ENCODE measurements around the gene SWAP70. TPM values are rescaled to one million over a fixed set of nuclear protein-coding genes. Genes with fewer than 3 reads are reported as not detected.

The SWAP70 gene
- total and polyA plus RNA-seq, 2 of the 8 experiments (the other 6 are each of a cell fraction or from before 2014, with no cell fraction given) = 14.8 to 37.5 TPM

GRCh38 chr11:9660886-9661285 lies 3.0 kb upstream of the SWAP70 start:
- H2BK5ac ChIP-seq (ENCODE audit: low read depth, low read length) = no peak overlapping the region
- no peak overlapping the region for H3K4me3 ChIP-seq (ENCODE audit: extremely low read depth in 1 of 4, insufficient read depth in 2 of 4, low read depth in 3 of 4, low read length in 4 of 4)
- no peak overlapping the region for H4K8ac ChIP-seq (ENCODE audit: extremely low read depth, insufficient read depth, low read length)
- no peak overlapping the region for H3K27ac ChIP-seq (ENCODE audit: low read depth, low read length)
- H3K23ac ChIP-seq (ENCODE audit: insufficient read length) = no peak overlapping the region
- no peak overlapping the region for H2AFZ ChIP-seq (ENCODE audit: low read length)
- no peak overlapping the region for H3K9ac ChIP-seq (replicated peaks in 1 of 4; ENCODE audit: extremely low read depth in 1 of 4, low read depth in 3 of 4, low read length in 3 of 4)
- no peak overlapping the region for H2BK15ac ChIP-seq (ENCODE audit: low read length)
- no peak overlapping the region for H2AK5ac ChIP-seq (ENCODE audit: low read depth, low read length)
- FAIRE-seq = no peak
- H2BK20ac ChIP-seq (ENCODE audit: low read length) = no peak overlapping the region
- no peak overlapping the region for H2BK12ac ChIP-seq (ENCODE audit: low read depth, low read length)
- 98% methylated on average over 3 of the region's 3 CpGs; no CpG with 5 or more reads in 1 of the 2 experiments for WGBS, 2 experiments (ENCODE audit: extremely low coverage in 1 of 2, insufficient coverage in 1 of 2, insufficient read length in 1 of 2, insufficient replicate concordance in 2 of 2, low coverage in 1 of 2, low lambda C conversion rate in 2 of 2, missing lambda C conversion rate in 1 of 2)
- H3K4ac ChIP-seq (replicated peaks; ENCODE audit: insufficient read length, low read depth, low read length) = no peak overlapping the region
- H3K9me3 ChIP-seq (ENCODE audit: insufficient read depth in 2 of 2, low read depth in 1 of 2, low read length in 1 of 2) = no peaks in the 10 kb centered on the region
- no peak overlapping the region for H2BK120ac ChIP-seq (replicated peaks; ENCODE audit: low read depth, low read length)
- H3K56ac ChIP-seq (replicated peaks; ENCODE audit: insufficient read length, low read depth, low read length) = no peak overlapping the region
- no peak overlapping the region for H4K91ac ChIP-seq (replicated peaks; ENCODE audit: insufficient read length, low read length)
- no peak overlapping the region for H3K4me2 ChIP-seq (ENCODE audit: insufficient read depth in 1 of 2, low read depth in 2 of 2, low read length in 2 of 2)
- peaks cover 0 to 2% of the 10 kb centered on the region in 2 experiments for H4K20me1 ChIP-seq (replicated peaks in 1 of 2; ENCODE audit: control insufficient read depth in 1 of 2, insufficient read depth in 2 of 2, low read length in 2 of 2)
- ChIA-PET CTCF (ENCODE audit: partially characterized antibody) (interaction anchor here (0.6 to 1.5 kb wide), 2 partner anchors 57 to 98 kb away, joined by 3 read pairs; no protein-coding TSS in a partner anchor), POLR2A (ENCODE audit: partially characterized antibody) (interaction anchor here (1.4 kb wide), 1 partner anchor 15 kb away, joined by 4 read pairs; no protein-coding TSS in a partner anchor)
- no peaks in the 10 kb centered on the region; a peak in 2 of 7 replicates for H3K4me1 ChIP-seq (replicated peaks in 1 of 4; ENCODE audit: control insufficient read depth in 3 of 4, insufficient read depth in 4 of 4, low read length in 3 of 4)
- H3K23me2 ChIP-seq (ENCODE audit: low read depth, low read length) = peaks cover 13% of the 10 kb centered on the region
- no peak overlapping the region for H3K14ac ChIP-seq (ENCODE audit: insufficient read length)
- peaks cover 0 to 16% of the 10 kb centered on the region in 2 experiments; a peak in 3 of 4 replicates for H3K79me2 ChIP-seq (ENCODE audit: control insufficient read depth in 1 of 2, insufficient read depth in 2 of 2, low read length in 2 of 2)
- H3K27me3 ChIP-seq (replicated peaks in 1 of 4; ENCODE audit: control insufficient read depth in 3 of 4, extremely low read depth in 1 of 4, insufficient read depth in 3 of 4, low read length in 3 of 4) = no peaks in the 10 kb centered on the region
- H4K5ac ChIP-seq (ENCODE audit: insufficient read length, low read depth, low read length) = no peak overlapping the region
- no peak for DNase-seq (ENCODE audit: low read depth in 1 of 2, low spot score in 2 of 2)
- H3K36me3 ChIP-seq (ENCODE audit: control insufficient read depth in 2 of 4, insufficient read depth in 4 of 4, low read length in 3 of 4) = no peaks in the 10 kb centered on the region; a peak in 2 of 8 replicates
- H3K18ac ChIP-seq (ENCODE audit: extremely low read depth, low read length) = no peak overlapping the region
- no peaks in the 10 kb centered on the region; the same call in 1 of the 2 replicates for H3K79me1 ChIP-seq (ENCODE audit: low read depth, low read length)
- TF ChIP-seq MAX (IDR thresholded peaks at IDR 0.05) (no peak), RBBP5 (IDR thresholded peaks at IDR 0.05; ENCODE audit: borderline replicate concordance, low read depth, low read length) (no peak), CEBPB (IDR thresholded peaks at IDR 0.05; ENCODE audit: low read depth, low read length) (no peak), ZNF274 (IDR thresholded peaks at IDR 0.05; ENCODE audit: borderline replicate concordance, extremely low read depth, low read length) (no peak), BACH1 (IDR thresholded peaks at IDR 0.05; ENCODE audit: low read length) (no peak), RFX5 (IDR thresholded peaks at IDR 0.05; ENCODE audit: borderline replicate concordance, low read depth, low read length) (no peak), HDAC2 (IDR thresholded peaks at IDR 0.05; ENCODE audit: borderline replicate concordance in 1 of 2, low read depth in 2 of 2, low read length in 2 of 2) (no peak), CTCF (IDR thresholded peaks at IDR 0.05; ENCODE audit: control extremely low read depth in 1 of 3, insufficient read depth in 1 of 3, low read depth in 1 of 3, low read length in 3 of 3) (no peak), TAF1 (IDR thresholded peaks at IDR 0.05; ENCODE audit: low read depth, low read length) (no peak), KDM1A (IDR thresholded peaks at IDR 0.05; ENCODE audit: borderline replicate concordance, low read length) (no peak)
